Panc1 (cell line): ENCODE measurements around the gene PPP1R14C.

Experiments
- POLR2AphosphoS5 ChIP-seq: IDR thresholded peaks from 2 replicates; pipeline ENCODE4 v1.6.1; 2012; ENCODE audit warnings: mild to moderate bottlenecking, low read depth, low read length, moderate library complexity
- REST ChIP-seq, 2 experiments: IDR thresholded peaks; 2 replicates each; pipeline ENCODE4 v1.6.1; 2011 to 2012; ENCODE audit warnings: low read depth in 2 of 2, control low read depth in 1 of 2, low read length in 1 of 2, mild to moderate bottlenecking in 1 of 2, moderate library complexity in 1 of 2; ENCODE audit not compliant: insufficient read depth in 1 of 2
- SIN3A ChIP-seq: IDR thresholded peaks from 2 replicates; pipeline ENCODE4 v1.6.1; 2012; ENCODE audit warnings: low read depth, mild to moderate bottlenecking, low read length, moderate library complexity, borderline replicate concordance; ENCODE audit not compliant: insufficient read depth
- TF ChIP-seq, protein P1 (sequence below): fragments of 450-650 bp; IDR thresholded peaks from 2 replicates; pipeline ENCODE4 v1.5.1; 2017; ENCODE audit warnings: mild to moderate bottlenecking

- TF ChIP-seq, protein P1, sequence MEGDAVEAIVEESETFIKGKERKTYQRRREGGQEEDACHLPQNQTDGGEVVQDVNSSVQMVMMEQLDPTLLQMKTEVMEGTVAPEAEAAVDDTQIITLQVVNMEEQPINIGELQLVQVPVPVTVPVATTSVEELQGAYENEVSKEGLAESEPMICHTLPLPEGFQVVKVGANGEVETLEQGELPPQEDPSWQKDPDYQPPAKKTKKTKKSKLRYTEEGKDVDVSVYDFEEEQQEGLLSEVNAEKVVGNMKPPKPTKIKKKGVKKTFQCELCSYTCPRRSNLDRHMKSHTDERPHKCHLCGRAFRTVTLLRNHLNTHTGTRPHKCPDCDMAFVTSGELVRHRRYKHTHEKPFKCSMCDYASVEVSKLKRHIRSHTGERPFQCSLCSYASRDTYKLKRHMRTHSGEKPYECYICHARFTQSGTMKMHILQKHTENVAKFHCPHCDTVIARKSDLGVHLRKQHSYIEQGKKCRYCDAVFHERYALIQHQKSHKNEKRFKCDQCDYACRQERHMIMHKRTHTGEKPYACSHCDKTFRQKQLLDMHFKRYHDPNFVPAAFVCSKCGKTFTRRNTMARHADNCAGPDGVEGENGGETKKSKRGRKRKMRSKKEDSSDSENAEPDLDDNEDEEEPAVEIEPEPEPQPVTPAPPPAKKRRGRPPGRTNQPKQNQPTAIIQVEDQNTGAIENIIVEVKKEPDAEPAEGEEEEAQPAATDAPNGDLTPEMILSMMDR: no peak
- TF ChIP-seq REST (IDR thresholded peaks at IDR 0.05; ENCODE audit: insufficient read depth in 1 of 2, low read depth in 2 of 2, low read length in 1 of 2): no peak
- no peak for TF ChIP-seq SIN3A
- no peak for TF ChIP-seq POLR2AphosphoS5
Measured at GRCh38 chr6:150236114-150236513, 93.3 kb downstream of the PPP1R14C start.
